T-helper 2 cell treated with Interferon-gamma antibody and Interleukin-4, amounts not matched to agents 100 ng/mL and 5 ng/mL, for 36 hours (primary cell): ENCODE data around the gene AJAP1. TPM values are rescaled to one million over a fixed set of nuclear protein-coding genes. Genes with fewer than 3 reads are reported as not detected.

Experiments used
- intact Hi-C: fragments of 100-400 bp; cut with micrococcal nuclease; formaldehyde crosslinking; loops from one replicate; pipeline ENCODE4 v1.15.1; 2023
- total RNA-seq: library from RNA; stranded (reverse); gene quantifications from 2 replicates; pipeline ENCODE4 v1.2.3, GENCODE V29; 2022

Gene AJAP1
- total RNA-seq, 1 donor from 2014 or later, result 0.07 TPM

DNA sequence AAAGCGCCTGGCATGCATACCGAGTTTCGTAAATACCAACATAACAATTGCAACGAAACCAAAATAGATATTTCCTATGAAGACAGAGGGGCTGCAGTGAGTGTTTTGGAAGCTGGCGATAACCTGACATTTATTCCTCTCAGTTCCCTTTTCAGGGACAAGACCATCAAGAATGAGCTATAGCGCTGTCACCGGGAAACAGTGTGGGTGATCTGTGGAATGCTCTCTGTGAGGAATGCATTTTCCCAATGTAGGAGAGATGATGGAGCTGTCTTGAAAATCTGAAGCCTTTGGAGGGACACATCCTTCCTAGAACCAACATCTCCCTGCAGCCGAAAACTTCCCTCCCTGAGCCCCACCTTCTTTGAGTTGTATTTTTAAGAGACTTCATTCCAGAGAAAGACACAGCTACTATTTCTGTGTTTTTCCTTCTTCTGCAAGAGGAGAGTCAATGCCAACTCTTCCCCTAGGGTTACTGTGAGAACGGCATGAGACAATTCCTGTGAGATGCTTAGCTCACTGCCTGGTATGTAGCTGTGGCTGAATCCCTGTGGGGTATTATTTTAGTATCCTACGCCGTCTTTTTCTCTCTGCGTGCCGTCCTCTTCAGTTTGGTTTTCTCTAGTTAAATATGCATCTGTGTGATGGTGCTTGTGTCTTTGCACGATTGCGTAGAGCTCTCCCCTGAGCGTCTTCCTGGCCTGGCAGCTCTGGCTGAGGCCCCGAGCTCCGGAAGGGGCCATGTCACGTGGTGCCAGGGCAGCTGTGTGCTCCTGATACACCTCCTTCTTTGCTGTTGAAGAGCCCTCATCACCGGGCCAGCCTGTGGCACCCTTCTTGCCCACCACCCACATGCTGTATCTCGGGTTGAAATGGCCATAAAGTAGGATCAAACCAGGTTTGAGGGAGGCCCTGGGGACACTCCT, 45.2 kb downstream of the AJAP1 start:
- intact Hi-C loops, result no loop called here

- intact Hi-C loops, result no loop called here
Measured at GRCh38 chr1:4700801-4701200, 46.4 kb downstream of the AJAP1 start.

DNA sequence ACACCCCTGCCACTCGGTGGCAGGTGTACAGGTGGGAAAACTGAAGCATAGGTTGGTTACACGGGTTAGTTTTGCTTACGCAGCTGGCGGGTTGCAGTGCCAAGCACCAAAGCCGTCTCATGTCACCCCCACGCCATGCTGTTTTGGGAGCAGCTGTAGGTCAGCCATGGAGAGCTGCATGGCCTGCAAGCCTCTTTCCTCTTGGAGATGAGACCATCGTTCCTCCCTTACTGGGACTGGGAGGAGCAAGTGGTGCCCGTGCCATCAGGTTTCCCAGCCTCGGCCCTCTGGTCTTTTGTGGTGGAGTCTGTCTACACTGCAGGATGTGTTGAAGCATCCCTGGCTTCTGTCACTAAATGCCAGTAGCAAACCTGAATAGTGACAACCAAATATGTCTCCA, 46.9 kb downstream of the AJAP1 start:
- intact Hi-C loops, result no loop called here

DNA sequence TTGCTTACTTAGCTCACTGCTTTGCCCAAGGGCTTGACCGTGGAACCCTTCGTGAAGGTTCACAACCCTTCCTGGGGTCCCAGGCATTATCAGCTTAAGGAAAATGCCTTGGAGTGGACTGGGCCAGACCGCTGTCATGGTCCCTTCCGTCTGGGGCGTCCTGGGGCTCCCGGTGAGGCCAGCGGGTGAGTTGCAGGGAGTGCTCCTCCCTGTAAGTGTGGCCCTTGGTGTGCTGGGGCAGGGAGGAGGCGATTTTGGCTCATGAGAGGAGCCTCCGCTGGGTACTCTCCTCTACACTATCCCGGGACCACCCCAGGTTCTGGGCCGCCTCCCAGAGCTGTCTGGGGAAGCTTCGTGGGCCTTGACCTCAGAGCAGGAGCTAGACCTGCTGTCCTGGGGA, 48.1 kb downstream of the AJAP1 start:
- intact Hi-C loops, result no loop called here

GRCh38 chr1:4702932-4703331, 48.5 kb downstream of the AJAP1 start:
- intact Hi-C loops, result no loop called here

DNA sequence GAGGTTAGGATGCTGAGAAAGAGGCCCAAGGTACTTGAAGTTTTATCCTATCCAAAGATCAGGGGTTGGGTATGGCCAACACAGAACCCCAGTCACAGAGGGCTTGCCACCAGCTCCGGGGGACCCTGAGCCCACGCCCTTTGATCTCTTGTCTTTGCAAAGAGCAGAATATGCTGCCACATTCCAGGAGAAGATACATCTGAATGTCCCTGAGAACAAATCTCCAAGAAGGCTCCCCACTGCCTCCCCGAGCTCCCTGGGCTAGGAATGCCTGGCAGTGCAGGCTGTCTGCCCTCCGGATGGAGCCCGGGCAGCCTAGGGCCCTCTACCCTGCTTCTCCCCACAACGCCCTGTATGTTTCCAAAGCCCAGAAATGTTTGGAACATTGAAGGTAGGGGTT, 49.2 kb downstream of the AJAP1 start:
- intact Hi-C loops, result no loop called here

DNA sequence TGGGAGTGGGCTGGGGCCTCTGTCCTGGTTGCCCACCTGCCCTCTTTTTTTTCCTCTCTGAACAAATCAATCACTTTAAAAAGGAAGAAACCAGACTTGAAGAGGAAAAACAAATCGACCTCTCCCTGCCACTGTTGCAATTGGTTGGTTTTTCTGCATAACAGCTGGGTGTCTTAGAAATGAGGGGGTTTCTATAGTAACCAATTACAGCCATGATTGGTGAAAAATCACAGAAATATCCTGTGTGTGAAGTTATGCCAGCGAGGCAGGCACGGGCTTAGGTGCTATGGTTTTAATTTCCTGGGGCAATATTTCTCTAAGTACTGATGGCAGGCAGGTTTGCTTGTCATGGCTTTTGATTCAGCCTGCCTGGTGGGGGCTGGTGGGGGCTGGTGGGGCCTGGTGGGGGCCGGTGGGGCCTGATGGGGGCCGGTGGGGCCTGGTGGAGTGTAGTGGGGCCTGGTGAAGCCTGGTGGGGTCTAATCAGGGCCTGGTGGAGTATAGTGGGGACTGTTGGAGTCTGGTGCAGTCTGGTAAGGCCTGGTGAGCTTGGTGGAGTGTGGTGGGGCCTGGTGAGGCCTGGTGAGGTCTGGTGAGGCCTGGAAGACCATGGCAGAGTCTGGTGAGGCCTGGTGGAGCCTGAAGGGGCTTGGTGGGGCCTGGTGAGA, 54.6 kb downstream of the AJAP1 start:
- intact Hi-C loops, result no loop called here

DNA sequence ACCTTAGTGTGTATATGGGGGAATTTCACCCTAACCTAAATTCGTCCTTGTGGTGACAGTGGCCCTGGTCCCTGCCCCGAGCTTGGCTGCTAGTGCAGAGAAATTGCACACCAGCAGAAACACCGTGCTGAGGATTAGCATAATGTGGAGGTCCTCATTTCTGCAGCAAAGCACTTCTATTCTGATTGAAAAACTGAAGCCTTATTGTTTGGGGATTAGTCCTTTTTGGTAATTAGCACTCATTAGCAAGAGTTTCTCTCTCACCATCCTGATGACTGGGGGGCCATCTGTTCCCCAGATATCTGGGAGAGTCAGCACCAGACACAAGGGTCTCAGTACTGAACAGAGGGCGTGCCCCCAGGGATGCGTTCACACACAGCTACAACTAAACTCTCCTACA, 55.2 kb downstream of the AJAP1 start:
- intact Hi-C loops, result no loop called here

GRCh38 chr1:4710592-4711415, 56.4 kb downstream of the AJAP1 start:
- intact Hi-C loops, result no loop called here

DNA sequence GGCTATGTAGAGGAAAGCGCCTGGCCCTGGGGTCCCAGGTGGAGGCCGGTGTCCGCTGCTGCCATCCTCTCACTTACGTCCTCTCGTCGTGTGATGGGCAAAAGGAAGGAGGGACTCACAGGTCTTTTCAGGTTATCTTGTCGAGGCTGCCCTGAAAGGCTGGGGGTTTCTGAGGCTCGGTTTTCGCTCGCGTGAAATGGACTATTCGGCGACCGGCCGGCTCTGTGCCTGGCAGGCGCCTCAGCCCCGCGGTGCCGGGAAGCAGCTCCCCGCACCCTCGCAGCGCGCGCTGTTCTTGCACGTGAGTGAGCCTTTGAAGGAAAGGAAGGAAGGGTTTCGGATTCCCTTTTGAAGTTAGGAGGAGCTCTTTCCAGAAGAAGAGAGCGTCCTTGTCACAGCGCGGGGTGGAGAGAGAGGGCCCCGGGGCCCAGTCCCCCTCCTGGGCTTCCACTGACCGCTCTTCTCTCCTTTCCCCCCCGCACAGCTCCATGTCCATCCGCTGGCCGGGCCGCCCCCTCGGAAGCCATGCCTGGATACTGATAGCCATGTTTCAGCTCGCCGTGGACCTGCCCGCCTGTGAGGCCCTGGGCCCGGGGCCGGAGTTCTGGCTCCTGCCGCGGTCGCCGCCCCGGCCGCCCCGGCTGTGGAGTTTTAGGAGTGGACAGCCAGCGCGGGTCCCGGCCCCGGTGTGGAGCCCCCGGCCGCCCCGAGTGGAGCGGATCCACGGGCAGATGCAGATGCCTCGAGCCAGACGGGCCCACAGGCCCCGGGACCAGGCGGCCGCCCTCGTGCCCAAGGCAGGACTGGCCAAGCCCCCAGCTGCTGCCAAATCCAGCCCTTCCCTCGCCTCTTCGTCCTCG, 57.2 kb downstream of the AJAP1 start:
- intact Hi-C loops, result no loop called here

GRCh38 chr1:4713669-4714068, 59.3 kb downstream of the AJAP1 start:
- intact Hi-C loops, result no loop called here

- intact Hi-C loops, result no loop called here
Measured at GRCh38 chr1:4716406-4716805, 62.0 kb downstream of the AJAP1 start.

- intact Hi-C loops, result no loop called here
Measured at GRCh38 chr1:4718071-4718470, 63.7 kb downstream of the AJAP1 start.

- intact Hi-C loops, result no loop called here
Measured at GRCh38 chr1:4723106-4723505, 68.7 kb downstream of the AJAP1 start.

GRCh38 chr1:4724001-4724400, 69.6 kb downstream of the AJAP1 start:
- intact Hi-C loops, result no loop called here

GRCh38 chr1:4724695-4725250, 70.4 kb downstream of the AJAP1 start:
- intact Hi-C loops, result no loop called here

GRCh38 chr1:4725416-4725815, 71.0 kb downstream of the AJAP1 start:
- intact Hi-C loops, result no loop called here

GRCh38 chr1:4726620-4727341, 72.4 kb downstream of the AJAP1 start:
- intact Hi-C loops, result no loop called here

- intact Hi-C loops, result no loop called here
Measured at GRCh38 chr1:4728319-4729089, 74.1 kb downstream of the AJAP1 start.
